SW480 (cell line): ENCODE measurements around the gene ZNF594.
"Not testable (repeated sequence)": the region's sequence is repeated elsewhere in the genome, so short reads cannot be mapped to it uniquely, and the experiment has no call there.

Source experiments
- DNase-seq: peaks from one replicate; pipeline ENCODE4 v3.0.0-alpha.2; 2016; ENCODE audit warnings: low spot score

ZNF594 gene

GRCh38 chr17:5136580-5137412 lies 54.9 kb downstream of the ZNF594 start:
- not testable (repeated sequence) for DNase-seq

DNA sequence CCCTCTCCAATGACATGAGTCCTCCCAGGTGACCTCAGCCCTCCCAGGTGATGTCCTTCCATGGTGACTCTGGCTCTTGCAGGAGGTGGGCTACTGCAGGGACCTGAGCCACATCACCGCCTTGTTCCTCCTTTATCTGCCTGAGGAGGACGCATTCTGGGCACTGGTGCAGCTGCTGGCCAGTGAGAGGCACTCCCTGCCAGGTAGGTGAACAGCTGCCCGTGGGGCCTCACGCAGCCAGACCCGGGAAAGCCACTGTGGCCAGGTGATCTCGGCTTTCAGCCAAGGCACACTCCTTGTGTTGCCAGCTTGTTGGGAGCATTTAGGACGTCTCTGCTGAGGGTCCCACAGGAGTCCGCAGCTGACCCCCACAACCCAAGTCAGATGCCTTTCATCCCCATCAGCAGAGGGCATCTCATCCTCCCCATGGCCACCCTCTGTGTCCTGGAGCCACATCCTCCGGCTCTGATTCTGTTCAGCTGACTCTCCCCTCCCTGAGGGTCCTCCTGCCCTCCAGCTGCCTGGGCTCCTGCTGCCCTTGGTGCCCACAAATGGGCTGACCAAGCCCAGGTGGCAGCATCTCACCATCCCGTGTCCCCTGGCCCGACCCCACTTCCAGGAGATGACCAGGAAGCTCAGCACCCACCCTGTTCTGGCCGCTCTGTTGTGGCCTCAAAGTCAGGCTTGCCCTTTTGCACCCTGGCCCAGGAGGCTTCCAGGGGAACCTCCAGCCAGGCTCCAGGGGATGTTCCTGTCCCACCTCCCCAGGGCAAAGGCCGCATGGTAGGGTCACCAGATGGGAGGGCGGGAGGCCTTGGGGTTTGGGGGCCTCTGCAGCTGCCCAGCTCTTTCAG lies 55.7 kb downstream of the ZNF594 start:
- no peak for DNase-seq

- DNase-seq, result not testable (repeated sequence)
These were observed 56.4 kb downstream of the ZNF594 start for GRCh38 chr17:5135131-5135712.

DNA sequence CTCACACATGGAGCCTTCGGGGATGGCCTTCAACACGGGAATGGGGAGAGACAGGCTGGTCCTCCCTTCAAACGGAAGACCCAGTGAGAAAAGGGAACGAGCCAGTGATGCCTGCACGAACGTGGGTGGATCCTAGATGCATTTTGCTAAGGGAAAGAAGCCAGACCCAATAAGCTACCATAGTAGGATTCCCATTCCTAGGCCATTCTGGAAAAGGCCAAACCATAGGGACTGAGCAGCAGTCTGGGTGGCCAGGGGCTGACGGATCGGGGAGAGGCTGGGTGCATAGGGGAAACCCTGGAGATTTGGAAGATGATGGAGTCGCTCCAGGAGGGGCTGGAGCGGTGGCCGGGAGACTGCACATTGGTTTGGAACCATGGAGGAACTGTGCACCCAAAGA lies 57.1 kb downstream of the ZNF594 start:
- DNase-seq, result not testable (repeated sequence)

GRCh38 chr17:5133961-5134360 lies 57.7 kb downstream of the ZNF594 start:
- not testable (repeated sequence) for DNase-seq

- DNase-seq, result no peak
These were observed 58.4 kb downstream of the ZNF594 start for GRCh38 chr17:5133311-5133710.

GRCh38 chr17:5132503-5133225 lies 59.0 kb downstream of the ZNF594 start:
- DNase-seq, result not testable (repeated sequence)

DNA sequence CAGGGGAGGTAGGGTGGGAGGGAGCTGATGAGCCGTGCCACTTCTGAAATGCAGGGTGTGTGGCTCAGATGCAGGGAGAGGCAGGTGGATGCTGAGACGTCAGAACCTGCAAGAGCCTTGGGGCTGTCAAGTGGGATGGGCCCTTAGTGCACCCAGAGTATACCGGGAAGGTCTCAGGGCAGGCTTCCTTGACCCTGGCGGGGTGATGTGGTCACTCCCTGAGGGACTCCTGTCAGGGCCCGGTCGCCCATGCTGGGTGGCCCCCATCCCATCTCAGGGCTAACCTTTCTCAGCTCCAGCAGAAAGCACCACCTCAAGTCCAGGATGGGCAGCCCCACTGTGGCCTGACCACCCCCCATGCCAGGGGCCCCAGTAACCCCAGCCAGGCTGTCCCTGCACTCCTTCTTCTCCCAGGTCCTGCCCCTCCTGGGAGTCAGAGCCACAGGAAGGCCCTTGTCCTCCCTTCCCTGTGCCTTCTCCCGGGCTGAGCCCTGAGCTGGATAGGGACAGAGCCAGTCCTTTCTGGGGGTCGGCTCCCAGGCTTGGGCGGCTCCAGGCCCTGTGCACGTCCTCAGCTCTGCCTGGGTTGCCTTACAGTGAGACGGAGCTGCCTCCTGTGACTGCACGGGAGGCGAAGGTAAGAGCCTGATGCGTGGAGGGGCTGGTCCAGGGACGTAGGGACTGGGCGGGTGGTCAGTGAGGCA lies 59.7 kb downstream of the ZNF594 start:
- not testable (repeated sequence) for DNase-seq

DNA sequence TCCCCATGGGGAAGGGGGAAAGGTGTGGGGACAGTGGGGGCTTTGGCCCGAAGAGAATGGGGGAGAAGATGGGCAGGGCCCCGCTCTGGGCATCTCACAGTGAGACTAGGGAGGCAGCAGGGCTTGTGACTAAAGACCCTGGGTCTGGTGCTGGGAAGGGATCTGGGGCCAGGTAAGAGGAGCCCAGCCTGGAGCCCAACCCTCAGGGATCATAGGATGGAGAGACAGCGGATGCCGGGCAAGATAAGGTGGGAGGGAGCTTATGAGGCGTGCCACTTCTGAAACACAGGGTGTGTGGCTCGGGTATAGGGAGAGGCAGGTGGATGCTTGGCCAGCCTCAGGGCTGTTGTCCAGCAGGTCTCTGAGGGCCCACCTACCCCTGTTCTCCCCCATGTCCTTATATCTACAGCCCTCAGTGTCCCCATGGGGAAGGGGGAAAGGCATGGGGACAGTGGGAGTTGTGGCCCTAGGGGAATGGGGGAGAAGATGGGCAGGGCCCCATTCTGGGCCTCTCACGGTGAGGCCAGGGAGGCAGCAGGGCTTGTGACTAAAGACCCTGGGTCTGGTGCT lies 60.4 kb downstream of the ZNF594 start:
- DNase-seq, result no peak

GRCh38 chr17:5130687-5131086 lies 61.0 kb downstream of the ZNF594 start:
- DNase-seq, result not testable (repeated sequence)

DNA sequence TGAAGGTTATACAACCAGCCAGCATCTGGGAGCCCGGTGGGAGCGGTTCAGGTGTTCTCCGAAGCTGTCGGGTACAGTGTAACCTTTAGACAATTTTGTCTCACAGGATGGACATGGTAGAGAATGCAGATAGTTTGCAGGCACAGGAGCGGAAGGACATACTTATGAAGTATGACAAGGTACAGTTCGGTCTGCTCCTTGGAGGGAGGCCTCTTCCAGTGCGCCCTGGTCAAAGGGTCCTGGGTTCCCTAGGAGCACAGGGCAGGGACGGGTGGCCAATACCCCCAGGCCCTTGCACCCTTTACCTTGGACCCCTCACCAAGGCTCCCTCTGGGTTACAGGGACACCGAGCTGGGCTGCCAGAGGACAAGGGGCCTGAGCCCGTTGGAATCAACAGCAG lies 61.4 kb downstream of the ZNF594 start:
- DNase-seq, result not testable (repeated sequence)

- not testable (repeated sequence) for DNase-seq
These were observed 61.9 kb downstream of the ZNF594 start for GRCh38 chr17:5129770-5130169.
